Measurements from ENCODE around the gene MYOZ2.

Gene MYOZ2

DNA sequence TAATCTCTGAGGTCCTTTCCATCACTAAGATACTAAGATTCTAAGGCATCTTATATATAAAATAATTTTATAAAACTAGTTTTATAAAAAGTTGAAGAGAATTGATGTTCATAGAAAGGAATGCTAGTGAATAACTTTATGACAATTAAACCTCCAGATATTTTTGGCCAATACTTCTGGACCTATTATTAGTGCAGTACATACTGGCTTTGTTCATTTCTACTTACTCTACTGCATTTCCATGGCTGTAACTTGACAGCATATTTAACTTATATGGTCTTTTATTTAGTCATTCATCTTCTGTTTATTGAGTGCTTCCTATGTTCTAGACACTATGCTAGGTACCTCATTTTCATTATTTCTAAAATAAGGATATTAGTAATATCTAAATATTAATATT is 70.1 kb downstream of the MYOZ2 start:
- DNase-seq = no peak

- no peak for DNase-seq
These were observed 70.5 kb downstream of the MYOZ2 start for GRCh38 chr4:119206178-119206577.

DNA sequence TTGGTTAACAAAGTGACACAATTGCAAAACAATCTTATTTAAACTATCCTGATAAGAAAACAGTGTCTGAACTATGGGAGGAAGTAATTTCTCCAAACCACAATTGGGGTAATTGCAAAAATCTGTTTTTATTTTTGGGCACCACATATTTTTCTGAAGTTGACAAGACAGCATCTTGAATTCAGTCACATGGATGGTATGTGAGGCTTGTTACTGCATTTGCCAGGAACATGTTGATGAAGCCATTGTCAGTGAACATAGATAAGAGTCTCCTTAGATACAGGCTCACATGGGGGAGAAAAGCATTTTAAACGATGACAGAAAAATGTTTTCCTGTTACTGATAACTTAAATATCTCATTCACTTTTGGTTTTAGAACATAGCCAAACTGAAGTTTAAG is 71.4 kb downstream of the MYOZ2 start:
- DNase-seq = no peak

- no peak for DNase-seq
These were observed 73.4 kb downstream of the MYOZ2 start for GRCh38 chr4:119209077-119209476.

DNA sequence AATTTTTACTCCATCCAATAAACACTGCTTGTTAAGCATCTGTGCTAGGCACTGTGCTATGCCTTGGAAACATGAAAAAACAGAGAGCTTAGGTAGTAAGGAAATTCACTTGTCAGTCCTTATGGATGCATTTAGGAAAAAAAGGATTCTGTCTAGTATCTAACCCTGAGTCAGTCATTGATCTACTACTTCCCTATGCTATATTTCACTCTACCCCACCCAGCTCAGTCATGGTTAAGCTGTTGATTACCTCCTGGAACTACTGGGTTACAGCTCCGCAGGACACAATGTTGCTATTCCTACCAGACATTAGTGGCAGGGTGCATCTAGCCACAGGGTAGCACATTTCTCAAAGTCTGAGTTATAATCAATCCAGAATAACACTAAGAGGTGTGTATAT is 74.0 kb downstream of the MYOZ2 start:
- no peak for DNase-seq

- no peak for DNase-seq
These were observed 75.1 kb downstream of the MYOZ2 start for GRCh38 chr4:119210775-119211174.

DNA sequence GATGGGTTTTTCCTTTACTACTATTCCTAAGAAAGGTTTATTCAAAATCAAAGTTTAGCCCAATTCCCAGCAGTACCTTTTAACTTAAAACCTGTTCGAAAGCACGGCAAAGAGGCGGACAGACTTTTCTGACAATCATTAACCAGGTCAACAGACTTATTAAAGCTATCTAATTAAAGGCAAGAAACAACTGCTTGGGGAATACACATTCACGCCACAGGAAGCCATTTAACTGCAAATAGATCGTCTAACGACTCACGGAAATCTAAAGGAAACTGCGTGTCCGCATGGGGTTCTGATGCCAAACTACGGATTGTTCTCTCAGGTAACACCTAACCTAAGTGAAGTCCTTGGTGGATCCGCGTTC is 76.2 kb downstream of the MYOZ2 start:
- DNase-seq = no peak

GRCh38 chr4:119212234-119212963 is 76.8 kb downstream of the MYOZ2 start, which contains the start of gene USP53:
Gene USP53 (plus strand): TSS chr4:119212713. CDS start chr4:119239760, 27,047 bp downstream.
- DNase-seq = peak; percentile 98

GRCh38 chr4:119212964-119213606 is 77.5 kb downstream of the MYOZ2 start:
- DNase-seq = peak; percentile 85

DNA sequence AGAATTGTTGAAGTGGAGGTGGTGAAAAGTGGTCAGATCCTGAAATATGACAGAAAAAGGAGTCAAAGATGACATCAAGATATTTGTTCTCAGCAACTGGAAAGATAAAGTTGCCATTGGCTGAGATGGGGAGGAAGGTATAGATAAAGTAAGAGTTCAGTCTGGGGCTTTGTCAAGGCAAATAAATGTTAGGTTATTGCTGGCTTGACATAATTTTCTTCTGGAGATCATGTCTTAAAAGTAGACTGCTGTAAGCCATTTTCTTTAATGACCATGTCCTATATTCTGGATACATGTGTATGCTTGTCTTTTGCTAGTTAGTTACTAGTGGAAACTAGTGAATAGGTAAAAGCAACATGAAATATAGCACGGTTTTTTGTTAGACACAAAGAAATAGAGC is 82.5 kb downstream of the MYOZ2 start:
- DNase-seq = no peak

DNA sequence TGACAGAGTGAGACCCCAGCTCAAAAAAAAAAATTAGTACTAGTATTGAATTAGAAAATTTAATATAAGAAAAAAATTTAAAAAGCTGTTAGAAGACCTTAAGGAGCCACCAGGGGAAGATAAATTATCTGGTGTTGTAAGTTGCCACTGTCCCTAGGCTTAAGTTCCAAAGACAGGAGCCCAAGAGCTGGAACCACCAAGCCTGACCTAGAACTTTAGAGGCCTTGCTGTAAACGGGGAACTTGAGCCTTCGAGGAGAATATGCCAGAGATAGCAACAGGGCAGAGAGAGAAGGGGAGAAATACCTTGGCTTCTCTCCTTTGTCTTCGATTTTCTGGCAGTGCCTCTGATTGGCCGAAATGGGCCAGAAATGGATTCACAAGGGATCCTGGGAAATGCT is 85.8 kb downstream of the MYOZ2 start:
- DNase-seq = no peak

DNA sequence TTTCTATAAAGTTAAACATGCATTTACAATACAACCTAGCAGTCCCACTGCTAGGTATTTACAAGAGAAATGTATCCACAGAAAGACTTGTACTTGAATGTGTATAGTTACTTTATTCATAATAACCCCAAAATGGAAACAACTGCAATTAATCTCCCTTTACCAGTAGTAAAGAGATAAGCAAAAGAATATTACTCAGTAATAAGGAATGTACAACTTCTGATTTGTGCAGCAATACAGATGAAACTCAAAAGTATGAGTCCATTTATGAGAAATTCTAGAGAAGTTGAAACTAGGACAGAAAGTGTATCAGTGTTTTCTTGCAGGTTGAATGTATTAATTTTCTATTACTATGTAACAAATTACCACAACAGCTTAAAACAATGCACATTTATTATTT is 92.1 kb downstream of the MYOZ2 start:
- DNase-seq = no peak

GRCh38 chr4:119228406-119228805 is 92.8 kb downstream of the MYOZ2 start:
- DNase-seq = no peak

- DNase-seq = no peak
These were observed 94.5 kb downstream of the MYOZ2 start for GRCh38 chr4:119229908-119230687.

- DNase-seq = no peak
These were observed 95.9 kb downstream of the MYOZ2 start for GRCh38 chr4:119231491-119231890.

- no peak for DNase-seq
These were observed 96.7 kb downstream of the MYOZ2 start for GRCh38 chr4:119232286-119232685.

GRCh38 chr4:119233191-119233590 is 97.6 kb downstream of the MYOZ2 start:
- no peak for DNase-seq

DNA sequence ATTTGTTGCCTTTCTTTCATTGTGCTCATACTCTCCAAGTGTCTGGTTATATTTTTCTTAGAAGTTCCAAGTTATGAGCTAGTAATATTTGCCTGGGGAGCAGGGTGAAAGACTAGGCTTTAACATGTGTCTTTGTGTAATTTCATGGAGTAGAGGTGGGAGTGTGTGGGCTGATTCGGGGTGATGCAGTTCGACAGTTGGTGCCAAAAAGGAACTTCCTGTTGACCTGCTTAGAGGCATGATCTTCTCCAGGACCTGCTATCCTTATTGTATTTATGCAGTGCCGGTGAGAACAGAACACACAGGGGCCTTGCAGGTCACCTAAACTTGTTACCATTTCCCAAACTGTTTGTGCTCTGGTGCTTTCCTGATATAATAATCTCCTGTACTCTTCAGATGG is 98.1 kb downstream of the MYOZ2 start:
- no peak for DNase-seq

GRCh38 chr4:119237201-119237600 is 101.6 kb downstream of the MYOZ2 start:
- DNase-seq = no peak

All from activated CD8-positive, alpha-beta memory T cell treated with anti-CD3 and anti-CD28 coated beads, Interleukin-2, amount 50 U/mL, for 48 hours (primary cell).